Measurements from ENCODE around the gene EXOC6B. TPM values are rescaled to one million over a fixed set of nuclear protein-coding genes. Genes with fewer than 3 reads are reported as not detected.

Gene EXOC6B
- total RNA-seq, 2 donors from 2014 or later: 16.6 to 36.6 TPM

DNA sequence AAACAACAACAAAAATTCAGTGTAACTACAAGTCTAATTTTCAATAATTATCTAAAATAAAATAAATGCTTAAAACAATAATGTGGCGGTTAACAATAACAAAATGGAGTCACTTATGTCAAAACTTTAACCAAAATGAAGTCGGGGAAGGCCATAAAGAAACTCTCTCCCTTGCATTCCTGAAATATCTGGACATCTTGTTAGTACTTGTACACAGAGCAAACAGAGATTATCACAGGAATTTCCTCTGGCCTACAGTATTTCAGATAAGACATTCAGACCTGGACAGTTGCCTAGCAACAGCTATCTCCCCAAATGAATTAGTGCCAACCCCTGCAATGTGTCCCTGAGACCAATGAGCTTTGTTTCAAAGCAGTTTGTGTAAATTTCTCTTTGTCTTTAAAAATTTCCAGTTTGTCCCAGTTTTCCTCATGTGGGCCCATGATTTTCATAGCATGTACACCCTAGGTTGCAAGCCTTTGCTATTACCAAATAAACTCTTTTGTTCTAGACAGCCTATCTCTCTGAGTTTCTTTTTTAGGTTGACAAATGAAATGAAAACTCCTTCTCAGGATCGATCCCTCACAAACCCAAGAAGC lies 68.6 kb downstream of the EXOC6B start:
- H3K36me3 ChIP-seq: no peaks in the 10 kb centered on the region
- no peaks in the 10 kb centered on the region for H3K4me1 ChIP-seq (replicated peaks)
- WGBS: 58% methylated on average over 3 of the region's 3 CpGs
- TF ChIP-seq, protein P1, sequence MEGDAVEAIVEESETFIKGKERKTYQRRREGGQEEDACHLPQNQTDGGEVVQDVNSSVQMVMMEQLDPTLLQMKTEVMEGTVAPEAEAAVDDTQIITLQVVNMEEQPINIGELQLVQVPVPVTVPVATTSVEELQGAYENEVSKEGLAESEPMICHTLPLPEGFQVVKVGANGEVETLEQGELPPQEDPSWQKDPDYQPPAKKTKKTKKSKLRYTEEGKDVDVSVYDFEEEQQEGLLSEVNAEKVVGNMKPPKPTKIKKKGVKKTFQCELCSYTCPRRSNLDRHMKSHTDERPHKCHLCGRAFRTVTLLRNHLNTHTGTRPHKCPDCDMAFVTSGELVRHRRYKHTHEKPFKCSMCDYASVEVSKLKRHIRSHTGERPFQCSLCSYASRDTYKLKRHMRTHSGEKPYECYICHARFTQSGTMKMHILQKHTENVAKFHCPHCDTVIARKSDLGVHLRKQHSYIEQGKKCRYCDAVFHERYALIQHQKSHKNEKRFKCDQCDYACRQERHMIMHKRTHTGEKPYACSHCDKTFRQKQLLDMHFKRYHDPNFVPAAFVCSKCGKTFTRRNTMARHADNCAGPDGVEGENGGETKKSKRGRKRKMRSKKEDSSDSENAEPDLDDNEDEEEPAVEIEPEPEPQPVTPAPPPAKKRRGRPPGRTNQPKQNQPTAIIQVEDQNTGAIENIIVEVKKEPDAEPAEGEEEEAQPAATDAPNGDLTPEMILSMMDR (IDR thresholded peaks at IDR 0.05): no peak
- TF ChIP-seq POLR2AphosphoS5 (IDR thresholded peaks at IDR 0.05) (no peak), POLR2A (IDR thresholded peaks at IDR 0.05) (no peak)
- H3K9me3 ChIP-seq: no peaks in the 10 kb centered on the region
- H3K4me3 ChIP-seq: no peak overlapping the region
- no peak overlapping the region for H3K27ac ChIP-seq
- DNase-seq (ENCODE audit: low spot score): no peak
- intact Hi-C loops (cut with DNase I): no loop called here
- H3K27me3 ChIP-seq (replicated peaks; ENCODE audit: insufficient read depth): no peaks in the 10 kb centered on the region

DNA sequence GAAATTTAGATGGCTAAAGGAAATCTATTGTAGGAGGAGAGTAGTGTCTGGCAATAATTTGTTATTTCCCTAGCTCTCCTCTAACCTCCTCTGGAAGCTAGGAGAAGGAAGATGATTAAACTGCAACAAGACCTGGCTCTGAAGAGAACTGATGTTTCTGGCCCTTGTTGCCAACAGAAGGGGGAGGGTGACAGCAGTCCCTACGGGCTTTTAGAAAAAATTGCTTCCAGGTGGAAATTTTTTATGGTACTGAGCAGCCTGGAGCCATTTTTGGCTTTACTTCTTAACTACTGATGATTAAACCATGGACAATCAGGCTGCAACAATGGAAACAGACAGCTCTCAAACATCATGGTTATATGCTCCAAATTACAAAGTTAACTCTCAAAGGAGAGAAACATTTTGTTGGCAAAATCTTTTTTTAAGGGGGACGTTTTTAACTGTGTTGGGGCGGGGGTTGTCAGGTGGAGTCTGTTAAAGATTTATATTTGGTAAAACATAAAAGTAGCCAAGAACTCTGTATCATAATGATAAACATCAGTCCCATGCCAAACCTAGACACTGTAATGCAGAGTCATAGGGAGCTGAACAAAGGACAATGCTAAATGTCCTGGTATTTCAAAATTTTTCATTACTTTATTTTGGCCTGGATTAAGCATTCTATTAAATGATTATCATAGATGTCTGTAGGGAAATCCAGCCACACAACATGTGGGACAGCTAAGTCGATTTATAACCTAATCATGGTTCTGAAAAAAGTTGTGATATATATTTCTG lies 70.0 kb downstream of the EXOC6B start:
- intact Hi-C loops (cut with DNase I): no loop called here
- Histone ChIP-seq H3K4me3 (no peak overlapping the region), H3K4me1 (replicated peaks) (no peaks in the 10 kb centered on the region), H3K36me3 (no peaks in the 10 kb centered on the region), H3K9me3 (no peaks in the 10 kb centered on the region), H3K27me3 (replicated peaks; ENCODE audit: insufficient read depth) (no peaks in the 10 kb centered on the region), H3K27ac (no peak overlapping the region)
- WGBS: 48% methylated on average over 4 of the region's 4 CpGs
- TF ChIP-seq POLR2A (IDR thresholded peaks at IDR 0.05) (no peak), POLR2AphosphoS5 (IDR thresholded peaks at IDR 0.05) (no peak)
- TF ChIP-seq, protein P1 (IDR thresholded peaks at IDR 0.05): no peak
- DNase-seq (ENCODE audit: low spot score): no peak

DNA sequence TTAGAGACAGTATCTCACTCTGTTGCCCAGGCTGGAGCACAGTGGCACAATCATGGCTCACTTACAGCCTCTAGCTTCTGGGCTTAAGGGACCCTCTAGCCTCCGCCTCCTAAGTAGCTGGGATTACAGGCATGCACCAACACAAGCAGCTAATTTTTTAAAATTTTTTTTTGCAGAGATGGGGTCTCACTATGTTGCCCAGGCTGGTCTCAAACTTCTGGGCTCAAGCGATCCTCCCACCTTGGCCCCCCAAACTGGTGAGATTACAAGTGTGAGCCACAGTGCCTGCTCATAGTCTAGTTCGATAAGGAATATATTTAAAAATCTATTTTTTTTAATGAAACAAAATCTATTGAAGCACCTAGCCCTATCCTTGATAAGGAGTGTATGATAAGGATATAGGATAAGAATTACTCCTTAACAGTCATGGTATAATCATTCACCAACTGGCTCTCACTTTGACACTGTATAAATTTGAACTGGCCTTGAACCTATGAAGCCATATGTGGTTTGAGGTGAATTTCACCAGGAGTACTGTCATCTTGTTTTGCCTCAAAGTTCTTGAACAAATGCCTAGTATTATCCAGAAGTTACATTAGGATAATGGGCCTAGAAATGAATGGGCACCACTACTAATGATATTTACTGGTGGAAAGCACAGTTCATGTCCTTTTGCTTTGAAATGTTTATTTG lies 71.1 kb downstream of the EXOC6B start:
- DNase-seq (ENCODE audit: low spot score): no peak
- H3K4me3 ChIP-seq: no peak overlapping the region
- no peaks in the 10 kb centered on the region for H3K4me1 ChIP-seq (replicated peaks)
- WGBS: 100% methylated on average over 3 of the region's 3 CpGs
- TF ChIP-seq POLR2A (IDR thresholded peaks at IDR 0.05): no peak
- TF ChIP-seq POLR2AphosphoS5 (IDR thresholded peaks at IDR 0.05): no peak
- TF ChIP-seq, protein P1 (IDR thresholded peaks at IDR 0.05): no peak
- H3K36me3 ChIP-seq: no peaks in the 10 kb centered on the region
- H3K27me3 ChIP-seq (replicated peaks; ENCODE audit: insufficient read depth): no peaks in the 10 kb centered on the region
- intact Hi-C loops (cut with DNase I): no loop called here
- no peak overlapping the region for H3K27ac ChIP-seq
- no peaks in the 10 kb centered on the region for H3K9me3 ChIP-seq

DNA sequence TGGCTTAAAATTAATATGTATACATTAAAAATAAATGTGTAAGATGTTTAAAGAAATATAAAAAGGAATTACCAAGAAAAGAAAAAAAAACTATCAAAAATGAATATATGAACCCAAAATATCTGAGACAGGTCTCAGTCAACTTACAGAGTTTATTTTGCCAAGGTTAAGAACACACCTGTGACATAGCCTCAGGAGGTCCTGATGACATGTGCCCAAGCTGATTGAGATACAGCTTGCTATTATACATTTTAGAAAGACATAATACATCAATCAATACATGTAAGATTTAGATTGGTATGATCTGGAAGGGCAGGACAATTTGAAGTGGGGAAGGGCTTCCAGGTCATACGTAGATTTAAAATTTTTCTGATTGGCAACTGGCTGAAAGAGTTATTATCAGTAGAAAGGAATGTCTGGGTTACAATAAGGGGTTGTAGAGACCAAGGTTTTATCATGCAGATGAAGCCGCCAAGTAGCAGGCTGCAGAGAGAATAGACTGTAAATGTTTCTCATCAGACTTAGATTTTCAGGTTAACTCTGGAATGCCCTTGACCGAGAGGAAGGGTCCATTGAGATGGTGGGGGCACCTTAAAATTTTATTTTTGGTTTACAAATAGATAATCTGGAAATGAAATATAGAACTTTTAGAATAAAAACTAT lies 74.7 kb downstream of the EXOC6B start:
- WGBS: 90% methylated on average over 3 of the region's 3 CpGs
- no peak for DNase-seq (ENCODE audit: low spot score)
- TF ChIP-seq POLR2A (IDR thresholded peaks at IDR 0.05): no peak
- TF ChIP-seq, protein P1 (IDR thresholded peaks at IDR 0.05): no peak
- TF ChIP-seq POLR2AphosphoS5 (IDR thresholded peaks at IDR 0.05): no peak
- Histone ChIP-seq H3K27me3 (replicated peaks; ENCODE audit: insufficient read depth) (no peaks in the 10 kb centered on the region), H3K4me1 (replicated peaks) (no peaks in the 10 kb centered on the region), H3K36me3 (no peaks in the 10 kb centered on the region), H3K4me3 (no peak overlapping the region), H3K9me3 (no peaks in the 10 kb centered on the region), H3K27ac (no peak overlapping the region)
- intact Hi-C loops (cut with DNase I): no loop called here

Measured in prostate gland (tissue), 2 donors.